Measurements from ENCODE around the gene BAAT. TPM values are rescaled to one million over a fixed set of nuclear protein-coding genes. Genes with fewer than 3 reads are reported as not detected.

BAAT gene
- total RNA-seq, 2 experiments from 2014 or later = not detected

DNA sequence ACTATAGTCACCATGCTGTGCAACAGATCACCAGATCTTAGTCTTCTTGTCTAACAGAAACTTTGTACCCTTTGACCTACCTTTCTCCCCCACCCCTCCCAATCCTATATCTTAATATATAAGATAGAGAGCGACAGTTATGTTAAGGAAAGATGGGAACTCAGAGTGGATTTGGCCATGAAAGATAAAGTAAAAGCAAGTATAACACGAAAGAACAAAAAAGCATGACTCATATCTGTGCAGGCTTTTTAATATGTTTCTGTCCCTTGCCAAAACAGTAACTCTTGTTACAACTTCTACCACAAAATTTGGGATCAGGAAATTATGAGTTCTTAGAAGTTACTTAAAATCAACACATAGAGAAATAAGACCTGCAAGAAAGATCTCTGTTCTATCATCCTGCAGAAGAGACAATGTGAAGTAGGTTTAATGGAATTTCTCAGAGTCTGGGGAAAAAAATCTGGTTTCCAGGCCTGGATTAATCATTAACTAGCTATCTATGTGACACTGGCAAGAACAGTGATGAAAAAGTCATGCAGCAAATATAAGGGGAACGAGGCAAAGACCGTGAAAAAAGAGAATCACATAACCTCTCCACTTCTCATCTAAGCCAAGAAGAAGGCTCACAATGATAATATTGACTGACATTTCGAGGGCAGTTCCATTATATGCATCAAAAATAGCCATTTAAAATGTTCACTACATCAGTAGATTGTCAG is 18.6 kb downstream of the BAAT start:
- DNase-seq = no peak
- Mint-ChIP-seq H3K36me3 (no peaks in the 10 kb centered on the region), H3K27me3 (no peaks in the 10 kb centered on the region), H3K9me3 (no peaks in the 10 kb centered on the region), H3K27ac (no peak overlapping the region), H3K4me3 (no peak overlapping the region), H3K4me1 (no peaks in the 10 kb centered on the region)
- ATAC-seq (ENCODE audit: low read depth) = no peak
- POLR2A ChIA-PET = interaction anchor here (0.7 kb wide), 1 partner anchor 25 kb away, joined by 5 read pairs; no protein-coding TSS in a partner anchor

DNA sequence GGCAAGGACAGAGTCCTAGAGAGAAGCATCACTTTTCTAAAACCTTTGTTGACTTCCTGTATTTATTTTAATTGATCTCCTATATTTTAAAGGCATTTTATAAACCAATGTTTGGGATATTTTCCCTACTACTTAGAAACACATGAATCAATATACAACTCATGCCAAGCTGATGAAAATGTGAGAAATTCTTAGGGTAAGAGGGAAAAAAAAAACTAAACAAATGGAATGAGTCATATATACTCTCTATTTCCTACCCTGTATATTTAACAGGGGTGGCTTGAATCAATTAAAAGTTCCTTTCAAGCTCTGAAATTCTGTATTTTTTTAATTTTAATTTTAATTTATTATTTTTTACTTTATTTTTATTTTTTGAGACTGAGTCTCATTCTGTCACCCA is 19.6 kb downstream of the BAAT start:
- H3K9me3 Mint-ChIP-seq = no peaks in the 10 kb centered on the region
- no peak overlapping the region for H3K4me3 Mint-ChIP-seq
- H3K36me3 Mint-ChIP-seq = no peaks in the 10 kb centered on the region
- POLR2A ChIA-PET = no interaction called here
- no peak for DNase-seq
- H3K27me3 Mint-ChIP-seq = no peaks in the 10 kb centered on the region
- no peak overlapping the region for H3K27ac Mint-ChIP-seq
- H3K4me1 Mint-ChIP-seq = no peaks in the 10 kb centered on the region
- no peak for ATAC-seq (ENCODE audit: low read depth)

DNA sequence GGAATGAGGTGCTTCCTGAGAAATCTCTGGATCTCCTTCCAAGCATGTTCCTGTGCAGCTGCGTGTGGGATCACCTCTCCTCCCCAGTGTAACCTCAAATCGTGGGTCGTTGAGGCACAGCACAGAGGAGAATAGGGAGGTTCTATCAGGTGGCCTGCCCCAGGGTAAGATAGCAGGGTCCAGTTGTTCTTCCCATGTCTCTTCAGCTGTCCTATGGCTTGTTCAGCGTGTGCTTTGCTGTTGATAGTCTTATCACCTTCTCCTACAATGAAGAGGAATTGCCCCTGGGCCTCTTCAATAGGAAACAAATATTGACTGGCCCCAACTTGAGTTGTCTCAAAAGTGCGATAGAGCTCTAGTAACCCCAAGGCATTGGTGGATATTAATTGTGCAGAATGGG is 22.4 kb downstream of the BAAT start:
- ATAC-seq (ENCODE audit: low read depth) (no peak), DNase-seq (no peak)
- Mint-ChIP-seq H3K27me3 (no peaks in the 10 kb centered on the region), H3K36me3 (no peaks in the 10 kb centered on the region), H3K27ac (no peak overlapping the region), H3K4me3 (no peak overlapping the region), H3K4me1 (no peaks in the 10 kb centered on the region), H3K9me3 (no peaks in the 10 kb centered on the region)
- POLR2A ChIA-PET = no interaction called here

DNA sequence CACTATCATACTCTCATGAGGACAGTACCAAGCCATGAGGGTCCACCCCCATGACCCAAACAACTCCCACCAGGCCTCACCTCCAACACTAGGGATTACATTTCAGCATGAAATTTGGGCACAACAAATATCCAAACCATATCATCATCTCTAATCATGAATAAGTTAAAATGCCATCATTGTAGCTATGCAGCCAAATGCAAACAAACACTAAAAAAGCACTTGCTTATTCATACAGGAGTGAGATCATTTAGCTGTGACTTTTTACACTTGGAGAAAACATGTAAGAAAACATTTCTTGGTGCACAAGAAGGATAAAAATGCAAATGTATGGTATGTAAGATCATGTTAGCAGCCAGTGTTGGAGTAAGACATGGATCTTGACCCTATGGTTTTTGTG is 24.2 kb downstream of the BAAT start:
- Mint-ChIP-seq H3K27ac (no peak overlapping the region), H3K4me1 (no peaks in the 10 kb centered on the region)

DNA sequence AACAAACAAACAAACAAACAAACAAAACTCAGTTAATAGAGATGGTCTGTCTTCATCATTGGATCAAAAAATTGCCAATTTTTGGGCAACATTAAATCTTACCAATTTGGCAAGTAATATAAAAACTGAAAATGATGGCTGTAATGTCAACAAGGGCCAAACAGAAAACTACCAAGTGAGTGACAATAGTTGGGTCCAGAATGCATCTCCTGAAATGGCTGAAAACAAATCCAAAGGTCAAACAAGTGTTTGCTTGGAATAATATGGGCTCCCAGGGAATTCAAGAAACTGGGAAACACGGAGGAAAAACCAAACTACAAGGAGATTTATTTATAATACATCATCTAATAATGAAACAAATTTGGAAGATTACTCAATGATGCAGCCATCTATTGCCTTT is 25.1 kb downstream of the BAAT start:
- Mint-ChIP-seq H3K9me3 (no peaks in the 10 kb centered on the region), H3K27me3 (no peaks in the 10 kb centered on the region), H3K27ac (no peak overlapping the region), H3K36me3 (no peaks in the 10 kb centered on the region), H3K4me3 (no peak overlapping the region), H3K4me1 (no peaks in the 10 kb centered on the region)
- no peak for DNase-seq
- no peak for ATAC-seq (ENCODE audit: low read depth)
- POLR2A ChIA-PET = no interaction called here

More for the DNA sequence above, 24.2 kb downstream of the BAAT start:
- Mint-ChIP-seq H3K36me3 (no peaks in the 10 kb centered on the region), H3K4me3 (no peak overlapping the region), H3K27me3 (no peaks in the 10 kb centered on the region), H3K9me3 (no peaks in the 10 kb centered on the region)
- ATAC-seq (ENCODE audit: low read depth) = no peak
- POLR2A ChIA-PET = no interaction called here
- DNase-seq = no peak

DNA sequence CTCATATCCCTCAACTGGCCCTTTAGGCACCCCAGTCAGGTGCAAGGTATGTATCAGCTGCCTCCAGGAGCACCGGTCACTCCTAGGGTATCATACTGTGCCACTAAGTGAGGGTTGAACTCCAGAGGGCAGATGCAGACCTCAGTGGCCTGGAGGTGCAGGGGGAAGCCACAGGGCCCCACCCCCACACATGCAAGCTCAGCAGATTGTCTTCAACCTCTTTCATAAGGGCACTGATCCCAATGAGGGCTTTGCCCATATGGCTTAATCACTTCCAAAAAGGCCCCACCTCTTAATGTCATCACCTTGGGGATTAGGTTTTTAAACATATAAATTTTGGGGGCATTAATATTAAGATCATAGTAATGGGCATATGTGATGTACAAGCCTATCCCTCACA is 28.2 kb downstream of the BAAT start:
- no peaks in the 10 kb centered on the region for H3K27me3 Mint-ChIP-seq
- H3K4me3 Mint-ChIP-seq = no peak overlapping the region
- POLR2A ChIA-PET = no interaction called here
- no peak for DNase-seq
- no peak for ATAC-seq (ENCODE audit: low read depth)
- no peak overlapping the region for H3K27ac Mint-ChIP-seq
- no peaks in the 10 kb centered on the region for H3K4me1 Mint-ChIP-seq
- no peaks in the 10 kb centered on the region for H3K36me3 Mint-ChIP-seq
- H3K9me3 Mint-ChIP-seq = no peaks in the 10 kb centered on the region

DNA sequence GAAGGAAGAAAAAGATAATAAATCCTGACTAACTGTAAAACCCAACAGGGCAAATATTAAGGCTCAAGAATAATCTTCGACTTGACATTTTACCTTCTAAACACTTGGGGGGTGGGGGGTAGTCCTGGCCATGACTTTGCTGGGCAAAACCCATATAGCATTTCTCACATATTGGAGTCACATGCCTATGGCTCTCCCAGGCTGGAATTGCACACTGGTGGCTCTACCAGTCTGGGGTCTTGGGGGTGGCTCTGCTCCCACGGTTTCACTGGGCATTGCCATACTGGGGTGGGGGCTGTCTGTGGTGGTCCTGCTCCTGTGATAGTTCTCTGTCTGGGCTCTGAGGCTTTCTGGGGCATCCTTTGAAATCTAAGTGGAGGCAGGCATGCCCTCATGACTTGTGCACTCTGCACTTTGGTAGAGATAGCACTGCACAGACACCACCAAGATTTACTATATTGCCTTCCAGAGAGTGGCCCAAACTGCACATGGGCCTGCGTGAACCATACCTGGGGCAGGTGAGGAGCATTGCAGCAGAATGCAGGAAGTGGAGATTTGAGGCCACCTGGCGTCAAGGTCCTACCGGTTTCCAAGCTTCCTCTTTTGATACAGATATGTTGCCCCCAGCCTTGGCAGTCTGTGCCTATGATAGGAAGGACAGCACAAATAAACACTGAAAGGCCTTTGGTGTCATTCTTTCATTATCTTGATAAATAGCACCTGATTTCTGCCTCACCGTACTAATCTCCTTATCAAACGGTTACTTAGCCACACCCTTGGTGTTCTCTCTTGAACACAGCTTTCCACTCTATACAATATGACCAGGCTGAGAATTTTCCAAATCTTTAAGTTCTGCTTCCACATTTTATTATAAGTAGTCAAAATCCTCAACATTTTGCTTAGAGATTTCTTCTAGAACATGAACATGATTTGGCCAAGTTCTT is 29.8 kb downstream of the BAAT start:
- DNase-seq = no peak
- no peaks in the 10 kb centered on the region for H3K9me3 Mint-ChIP-seq
- H3K4me3 Mint-ChIP-seq = no peak overlapping the region
- ATAC-seq (ENCODE audit: low read depth) = no peak
- POLR2A ChIA-PET = no interaction called here
- no peaks in the 10 kb centered on the region for H3K4me1 Mint-ChIP-seq
- H3K36me3 Mint-ChIP-seq = no peaks in the 10 kb centered on the region
- H3K27me3 Mint-ChIP-seq = no peaks in the 10 kb centered on the region
- no peak overlapping the region for H3K27ac Mint-ChIP-seq

DNA sequence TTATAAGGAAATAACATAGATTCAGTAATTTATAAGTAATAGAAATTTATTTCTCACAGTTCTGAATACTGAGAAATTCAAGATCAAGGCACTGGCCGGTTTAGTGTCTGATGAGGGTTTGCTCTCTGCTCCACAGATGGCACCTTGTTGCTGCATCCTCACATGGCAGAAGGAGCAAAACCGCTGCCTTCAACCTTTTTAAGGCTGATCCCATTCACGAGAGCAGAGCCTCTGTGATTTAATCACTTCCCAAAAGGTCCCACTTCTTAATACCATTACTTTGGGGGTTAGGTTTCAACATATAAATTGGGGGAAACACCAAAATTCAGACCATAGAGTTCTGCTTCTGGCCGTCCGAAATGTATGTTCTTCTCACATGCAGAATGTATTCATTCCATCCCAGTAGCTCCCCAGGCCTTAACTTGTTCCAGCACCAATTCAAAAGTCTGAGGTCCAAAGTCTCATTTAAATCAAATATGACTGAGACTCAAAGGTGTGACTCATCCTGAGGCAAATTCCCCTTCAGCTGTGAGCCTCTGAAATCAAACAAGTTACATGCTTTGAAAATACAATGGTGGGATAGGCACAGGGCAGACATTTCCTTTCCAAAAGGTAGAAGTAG is 30.6 kb downstream of the BAAT start:
- Mint-ChIP-seq H3K4me1 (no peaks in the 10 kb centered on the region), H3K27me3 (no peaks in the 10 kb centered on the region), H3K36me3 (no peaks in the 10 kb centered on the region)

DNA sequence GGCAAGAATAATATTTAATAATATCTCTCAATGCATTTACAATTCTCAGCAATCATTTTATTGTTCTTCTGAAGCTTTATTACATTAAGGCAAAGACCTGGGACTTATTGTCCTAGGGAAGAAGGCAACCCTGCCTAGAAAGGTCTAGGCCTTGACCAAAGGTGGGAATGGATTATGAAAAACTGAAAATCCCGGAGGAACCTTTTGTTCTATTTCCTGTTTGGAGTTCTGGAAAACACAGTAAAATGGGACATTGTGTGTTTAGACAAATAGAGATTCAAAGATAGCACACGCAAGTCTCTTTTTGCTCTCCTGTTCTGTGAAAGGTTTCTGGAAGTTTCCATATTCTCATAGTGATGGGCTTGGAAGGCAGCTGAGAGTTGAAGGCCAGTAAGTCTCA is 31.1 kb downstream of the BAAT start:
- no peak overlapping the region for H3K27ac Mint-ChIP-seq
- no peaks in the 10 kb centered on the region for H3K4me1 Mint-ChIP-seq
- H3K27me3 Mint-ChIP-seq = no peaks in the 10 kb centered on the region
- no peaks in the 10 kb centered on the region for H3K36me3 Mint-ChIP-seq
- no peak for DNase-seq
- no peak overlapping the region for H3K4me3 Mint-ChIP-seq
- POLR2A ChIA-PET = no interaction called here
- no peak for ATAC-seq (ENCODE audit: low read depth)
- no peaks in the 10 kb centered on the region for H3K9me3 Mint-ChIP-seq

More for the DNA sequence above, 30.6 kb downstream of the BAAT start:
- Mint-ChIP-seq H3K27ac (no peak overlapping the region), H3K4me3 (no peak overlapping the region), H3K9me3 (no peaks in the 10 kb centered on the region)
- no peak for ATAC-seq (ENCODE audit: low read depth)
- no peak for DNase-seq
- POLR2A ChIA-PET = no interaction called here

DNA sequence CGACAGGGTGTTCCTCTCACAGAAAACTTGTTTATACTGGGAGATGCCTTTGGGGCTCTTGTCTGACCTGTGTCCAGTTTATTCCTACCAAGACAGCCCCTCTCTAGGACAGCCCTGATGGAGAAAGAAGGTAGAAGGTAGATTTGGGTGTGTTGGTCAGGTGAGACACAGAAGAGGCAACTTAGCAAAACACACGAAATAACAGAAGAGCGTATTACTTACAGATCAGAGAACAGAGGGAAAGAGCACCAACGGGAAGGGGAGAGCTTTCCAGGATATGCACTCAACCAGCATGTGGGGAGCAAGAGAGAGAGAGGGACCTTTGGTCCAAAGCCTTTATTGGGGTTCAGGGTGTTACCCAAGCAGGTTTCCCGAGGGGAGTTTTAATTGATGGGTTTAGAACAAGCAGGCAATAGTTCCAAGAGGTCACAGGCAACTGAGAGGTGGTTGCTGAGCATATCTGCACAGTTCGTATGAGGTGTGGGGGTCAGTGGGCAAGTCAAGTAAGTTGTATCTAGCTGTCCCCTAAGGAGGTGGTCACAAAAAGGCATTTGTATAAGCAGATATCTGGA is 31.8 kb downstream of the BAAT start:
- Mint-ChIP-seq H3K27ac (no peak overlapping the region), H3K27me3 (peaks cover 3% of the 10 kb centered on the region), H3K36me3 (no peaks in the 10 kb centered on the region), H3K4me1 (no peaks in the 10 kb centered on the region), H3K9me3 (no peaks in the 10 kb centered on the region), H3K4me3 (no peak overlapping the region)
- no peak for ATAC-seq (ENCODE audit: low read depth)
- POLR2A ChIA-PET = no interaction called here
- DNase-seq = no peak

DNA sequence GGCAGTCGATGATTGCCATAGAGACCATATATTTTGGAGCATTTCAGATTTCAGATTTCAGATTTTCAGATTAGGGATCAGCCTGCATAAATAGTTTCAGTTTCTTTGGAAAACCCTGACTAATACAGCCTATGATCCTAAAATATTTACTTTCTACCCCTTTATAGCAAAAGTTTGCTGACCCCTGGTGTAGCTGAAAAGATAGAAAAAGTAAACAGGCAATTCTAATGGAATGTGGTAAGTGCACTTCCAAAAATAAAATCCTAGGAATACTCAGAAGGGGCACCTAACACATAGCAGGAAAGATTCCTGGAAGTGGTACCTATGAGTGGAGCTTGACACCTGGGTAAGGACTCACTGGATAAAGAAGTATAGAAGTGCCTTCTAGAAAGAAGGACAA is 34.5 kb downstream of the BAAT start:
- H3K9me3 Mint-ChIP-seq = no peaks in the 10 kb centered on the region
- DNase-seq (no peak), ATAC-seq (ENCODE audit: low read depth) (no peak)
- H3K27ac Mint-ChIP-seq = no peak overlapping the region
- no peaks in the 10 kb centered on the region for H3K36me3 Mint-ChIP-seq
- H3K4me3 Mint-ChIP-seq = no peak overlapping the region
- H3K27me3 Mint-ChIP-seq = peaks cover 4% of the 10 kb centered on the region
- no peaks in the 10 kb centered on the region for H3K4me1 Mint-ChIP-seq
- POLR2A ChIA-PET = no interaction called here

DNA sequence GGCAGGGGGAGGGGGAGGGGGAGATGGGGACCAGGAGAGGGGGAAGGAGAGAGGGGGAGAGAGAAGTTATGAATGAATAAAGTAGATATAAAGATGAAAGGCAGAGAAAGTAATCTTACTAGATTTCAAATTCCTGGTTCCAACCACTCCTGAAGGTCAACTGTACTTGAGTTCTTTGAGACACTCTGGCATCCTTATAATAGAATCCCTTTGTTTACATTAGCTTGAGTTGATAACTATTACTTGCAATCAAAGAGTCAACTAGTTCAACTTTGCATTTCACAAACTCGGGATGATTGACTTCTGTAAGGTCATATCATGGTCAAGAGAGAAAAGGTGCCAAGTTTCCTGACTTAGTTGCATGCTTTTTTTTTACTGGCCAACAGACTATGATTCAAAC is 42.2 kb downstream of the BAAT start:
- Mint-ChIP-seq H3K9me3 (no peaks in the 10 kb centered on the region), H3K4me1 (no peaks in the 10 kb centered on the region), H3K36me3 (no peaks in the 10 kb centered on the region), H3K27ac (no peak overlapping the region), H3K27me3 (no peaks in the 10 kb centered on the region), H3K4me3 (no peak overlapping the region)
- POLR2A ChIA-PET = no interaction called here
- no peak for ATAC-seq (ENCODE audit: low read depth)
- DNase-seq = no peak

DNA sequence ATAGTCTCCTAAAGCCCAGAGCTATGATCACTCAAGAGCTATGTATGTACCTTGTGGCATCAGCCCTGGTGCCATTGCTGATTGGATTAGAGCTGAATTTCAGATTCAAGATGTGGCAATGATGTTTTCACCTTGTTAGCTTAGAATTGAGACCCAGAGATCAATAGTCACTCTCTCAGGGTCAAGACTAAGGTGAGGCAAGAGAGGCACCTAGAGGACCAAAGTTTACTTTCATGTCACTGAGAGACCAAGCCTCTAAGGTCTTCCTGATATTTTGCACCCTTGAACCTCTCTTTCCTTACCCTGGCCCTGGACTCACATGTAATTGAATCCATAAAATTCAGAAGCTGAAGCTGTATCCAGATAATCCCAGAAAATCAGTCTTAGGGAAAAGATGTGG is 42.8 kb downstream of the BAAT start:
- no peak for ATAC-seq (ENCODE audit: low read depth)
- Mint-ChIP-seq H3K9me3 (no peaks in the 10 kb centered on the region), H3K4me1 (no peaks in the 10 kb centered on the region), H3K27ac (no peak overlapping the region), H3K36me3 (no peaks in the 10 kb centered on the region), H3K27me3 (no peaks in the 10 kb centered on the region), H3K4me3 (no peak overlapping the region)
- POLR2A ChIA-PET = no interaction called here
- DNase-seq = no peak

Measured in activated naive CD8-positive, alpha-beta T cell treated with anti-CD3 and anti-CD28 coated beads, Interleukin-2, amount 10 ng/mL, durations not matched to agents 7 days and 5 days (primary cell).